Panc1 (cell line): Measurements from ENCODE around the gene OAS2. TPM values are rescaled to one million over a fixed set of nuclear protein-coding genes. Genes with fewer than 3 reads are reported as not detected.

Experiments
- ATAC-seq: fragments of 200-7000 bp; cut with Tn5 transposase; 2 replicates; pipeline ENCODE4 v1.9.1; 2020; ENCODE audit warnings: mild to moderate bottlenecking, moderate library complexity
- BruUV-seq: library from RNA; stranded (reverse); fragments of 400-500 nt; replicated peaks from 2 replicates; lab custom pipeline; 2021; lab: Mats Ljungman, UMichigan
- CTCF ChIA-PET: fragments of 300-600 bp; sonication (Branson Sonifier 250); formaldehyde crosslinking; loops from one replicate; lab custom pipeline; 2022; ENCODE audit warnings: antibody characterized with exemption; lab: Charles Lee
- POLR2A ChIA-PET: fragments of 300-600 bp; sonication (Branson Sonifier 250); formaldehyde crosslinking; loops from one replicate; lab custom pipeline; 2022; ENCODE audit warnings: antibody characterized with exemption; lab: Charles Lee
- DNase-seq: peaks from one replicate; pipeline ENCODE4 v3.0.0-alpha.2; 2010; ENCODE audit warnings: low read depth, low spot score
- H3K27ac ChIP-seq: 2 replicates; pipeline ENCODE4 v1.5.1; 2011; ENCODE audit warnings: mild to moderate bottlenecking, low read length, inconsistent platforms
- H3K27me3 ChIP-seq: fragments of 200-500 bp; sonication (Bioruptor generic); 2 replicates; pipeline ENCODE4 v1.6.0; 2014; ENCODE audit warnings: low read length, inconsistent platforms; ENCODE audit not compliant: control insufficient read depth, insufficient read depth
- H3K36me3 ChIP-seq: fragments of 200-500 bp; sonication (Bioruptor generic); 2 replicates; pipeline ENCODE4 v1.5.1; 2014; ENCODE audit warnings: inconsistent platforms, mild to moderate bottlenecking, low read length, moderate library complexity; ENCODE audit not compliant: control insufficient read depth, insufficient read depth
- H3K4me1 ChIP-seq: 2 replicates; pipeline ENCODE4 v1.5.1; 2011; ENCODE audit warnings: inconsistent platforms, mild to moderate bottlenecking, low read length, moderate library complexity; ENCODE audit not compliant: control insufficient read depth, insufficient read depth
- H3K4me3 ChIP-seq, 2 experiments: 2 replicates each; pipeline ENCODE4 v1.5.1; 2011 to 2012; ENCODE audit warnings: low read depth in 2 of 2, low read length in 2 of 2, mild to moderate bottlenecking in 2 of 2, inconsistent platforms in 1 of 2, moderate library complexity in 1 of 2
- H3K9me3 ChIP-seq: fragments of 200-500 bp; sonication (Bioruptor generic); 2 replicates; pipeline ENCODE4 v1.5.1; 2014; ENCODE audit warnings: low read depth, mild to moderate bottlenecking, inconsistent platforms, low read length, moderate library complexity; ENCODE audit not compliant: control insufficient read depth, insufficient read depth
- POLR2AphosphoS5 ChIP-seq: IDR thresholded peaks from 2 replicates; pipeline ENCODE4 v1.6.1; 2012; ENCODE audit warnings: mild to moderate bottlenecking, low read depth, low read length, moderate library complexity
- SIN3A ChIP-seq: IDR thresholded peaks from 2 replicates; pipeline ENCODE4 v1.6.1; 2012; ENCODE audit warnings: low read depth, mild to moderate bottlenecking, low read length, moderate library complexity, borderline replicate concordance; ENCODE audit not compliant: insufficient read depth
- TCF7L2 ChIP-seq: IDR thresholded peaks from 2 replicates; pipeline ENCODE4 v1.6.1; 2011; ENCODE audit warnings: mild to moderate bottlenecking, low read depth, low read length, inconsistent platforms
- in situ Hi-C: cut with HindIII; loops from 2 replicates; pipeline ENCODE4 v1.10.0; 2016; ENCODE audit warnings: low sequenced_read_pairs, low pct_unique_long_range_greater_than_20kb
- intact Hi-C: fragments of 100-400 bp; cut with micrococcal nuclease; formaldehyde crosslinking; loops from one replicate; pipeline ENCODE4 v1.10.0; 2022; ENCODE audit not compliant: unreplicated experiment
- total RNA-seq: library from RNA; stranded (reverse); gene quantifications from one replicate; pipeline ENCODE4 v1.2.1, GENCODE V29; 2021; ENCODE audit not compliant: unreplicated experiment
- TF ChIP-seq, protein P1 (sequence below): fragments of 450-650 bp; IDR thresholded peaks from 2 replicates; pipeline ENCODE4 v1.5.1; 2017; ENCODE audit warnings: mild to moderate bottlenecking
- TF ChIP-seq, protein P2 (sequence below), 2 experiments: IDR thresholded peaks; 2 replicates each; pipeline ENCODE4 v1.6.1; 2011 to 2012; ENCODE audit warnings: low read depth in 2 of 2, control low read depth in 1 of 2, low read length in 1 of 2, mild to moderate bottlenecking in 1 of 2, moderate library complexity in 1 of 2; ENCODE audit not compliant: insufficient read depth in 1 of 2

Gene OAS2
- total RNA-seq, 1 experiment from 2014 or later = 2.7 TPM

DNA sequence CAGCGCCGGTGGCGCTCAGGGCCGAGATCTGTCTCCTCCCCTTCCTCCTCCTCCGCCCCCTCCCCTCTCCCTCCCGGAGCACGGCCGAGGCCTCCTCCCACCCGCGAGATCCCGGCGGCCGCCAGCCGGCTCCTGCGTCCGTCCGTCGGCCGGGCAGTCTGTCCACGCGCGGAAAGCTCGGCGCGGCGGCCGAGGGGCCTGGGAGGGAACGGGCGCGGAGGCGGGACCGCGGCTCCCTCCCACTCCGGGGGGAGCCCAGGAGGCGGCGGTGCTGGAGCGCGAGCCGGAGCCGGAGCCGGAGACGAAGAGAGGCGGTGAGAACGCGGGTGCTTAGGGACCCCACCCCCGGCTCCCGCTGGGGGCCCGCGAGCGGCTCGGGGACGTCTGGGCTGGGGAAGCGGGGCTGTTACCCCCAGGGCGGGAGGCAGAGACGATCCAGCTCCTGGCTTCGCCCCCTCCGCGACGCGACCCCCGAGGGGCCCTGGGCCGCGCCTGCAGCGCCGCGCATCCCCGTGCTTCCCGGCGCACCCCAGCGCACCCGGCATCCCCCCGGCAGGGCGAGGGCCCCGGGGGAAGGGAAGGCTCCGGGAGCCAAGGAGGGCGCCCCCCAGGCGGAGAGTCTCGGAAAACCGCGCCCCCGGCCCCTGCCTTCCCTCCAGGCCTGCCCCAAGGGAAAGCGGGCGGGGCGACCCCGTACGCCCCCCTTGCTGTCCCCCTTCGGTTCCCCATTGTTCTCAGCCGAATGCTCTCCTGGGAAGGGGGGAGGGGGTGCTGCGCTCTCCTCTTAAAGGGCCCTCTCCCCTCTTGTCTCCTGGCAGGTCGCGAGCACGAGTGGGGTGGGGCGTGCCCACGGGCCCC, 78.5 kb downstream of the OAS2 start, which contains the start of gene DTX1:
DTX1 (plus strand) TSS at position 100 of the 858 bp plus-strand sequence. CDS start 1,463 bp downstream, outside the sequence.
- H3K27ac ChIP-seq = no peak within 1 kb of the TSS
- no TSS peak for BruUV-seq
- ChIA-PET POLR2A (no interaction called here), CTCF (no interaction called here)
- H3K4me3 ChIP-seq = peak within 1 kb of the TSS; percentile 31 to 32
- H3K4me1 ChIP-seq = no peaks in the 10 kb centered on the region
- in situ Hi-C loops (loop anchor here (25.0 kb wide), 1 partner anchor 105 kb away; no protein-coding TSS in a partner anchor), intact Hi-C loops (no loop called here)
- no peak for DNase-seq
- peak; percentile 20; the same call in 1 of the 2 replicates for ATAC-seq
- TF ChIP-seq SIN3A (no peak), POLR2AphosphoS5 (no peak), TCF7L2 (no peak)
- TF ChIP-seq, protein P1, sequence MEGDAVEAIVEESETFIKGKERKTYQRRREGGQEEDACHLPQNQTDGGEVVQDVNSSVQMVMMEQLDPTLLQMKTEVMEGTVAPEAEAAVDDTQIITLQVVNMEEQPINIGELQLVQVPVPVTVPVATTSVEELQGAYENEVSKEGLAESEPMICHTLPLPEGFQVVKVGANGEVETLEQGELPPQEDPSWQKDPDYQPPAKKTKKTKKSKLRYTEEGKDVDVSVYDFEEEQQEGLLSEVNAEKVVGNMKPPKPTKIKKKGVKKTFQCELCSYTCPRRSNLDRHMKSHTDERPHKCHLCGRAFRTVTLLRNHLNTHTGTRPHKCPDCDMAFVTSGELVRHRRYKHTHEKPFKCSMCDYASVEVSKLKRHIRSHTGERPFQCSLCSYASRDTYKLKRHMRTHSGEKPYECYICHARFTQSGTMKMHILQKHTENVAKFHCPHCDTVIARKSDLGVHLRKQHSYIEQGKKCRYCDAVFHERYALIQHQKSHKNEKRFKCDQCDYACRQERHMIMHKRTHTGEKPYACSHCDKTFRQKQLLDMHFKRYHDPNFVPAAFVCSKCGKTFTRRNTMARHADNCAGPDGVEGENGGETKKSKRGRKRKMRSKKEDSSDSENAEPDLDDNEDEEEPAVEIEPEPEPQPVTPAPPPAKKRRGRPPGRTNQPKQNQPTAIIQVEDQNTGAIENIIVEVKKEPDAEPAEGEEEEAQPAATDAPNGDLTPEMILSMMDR = no peak
- TF ChIP-seq, protein P2, sequence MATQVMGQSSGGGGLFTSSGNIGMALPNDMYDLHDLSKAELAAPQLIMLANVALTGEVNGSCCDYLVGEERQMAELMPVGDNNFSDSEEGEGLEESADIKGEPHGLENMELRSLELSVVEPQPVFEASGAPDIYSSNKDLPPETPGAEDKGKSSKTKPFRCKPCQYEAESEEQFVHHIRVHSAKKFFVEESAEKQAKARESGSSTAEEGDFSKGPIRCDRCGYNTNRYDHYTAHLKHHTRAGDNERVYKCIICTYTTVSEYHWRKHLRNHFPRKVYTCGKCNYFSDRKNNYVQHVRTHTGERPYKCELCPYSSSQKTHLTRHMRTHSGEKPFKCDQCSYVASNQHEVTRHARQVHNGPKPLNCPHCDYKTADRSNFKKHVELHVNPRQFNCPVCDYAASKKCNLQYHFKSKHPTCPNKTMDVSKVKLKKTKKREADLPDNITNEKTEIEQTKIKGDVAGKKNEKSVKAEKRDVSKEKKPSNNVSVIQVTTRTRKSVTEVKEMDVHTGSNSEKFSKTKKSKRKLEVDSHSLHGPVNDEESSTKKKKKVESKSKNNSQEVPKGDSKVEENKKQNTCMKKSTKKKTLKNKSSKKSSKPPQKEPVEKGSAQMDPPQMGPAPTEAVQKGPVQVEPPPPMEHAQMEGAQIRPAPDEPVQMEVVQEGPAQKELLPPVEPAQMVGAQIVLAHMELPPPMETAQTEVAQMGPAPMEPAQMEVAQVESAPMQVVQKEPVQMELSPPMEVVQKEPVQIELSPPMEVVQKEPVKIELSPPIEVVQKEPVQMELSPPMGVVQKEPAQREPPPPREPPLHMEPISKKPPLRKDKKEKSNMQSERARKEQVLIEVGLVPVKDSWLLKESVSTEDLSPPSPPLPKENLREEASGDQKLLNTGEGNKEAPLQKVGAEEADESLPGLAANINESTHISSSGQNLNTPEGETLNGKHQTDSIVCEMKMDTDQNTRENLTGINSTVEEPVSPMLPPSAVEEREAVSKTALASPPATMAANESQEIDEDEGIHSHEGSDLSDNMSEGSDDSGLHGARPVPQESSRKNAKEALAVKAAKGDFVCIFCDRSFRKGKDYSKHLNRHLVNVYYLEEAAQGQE (IDR thresholded peaks at IDR 0.05; ENCODE audit: insufficient read depth in 1 of 2, low read depth in 2 of 2, low read length in 1 of 2) = no peak
- H3K27me3 ChIP-seq = peaks cover 14% of the 10 kb centered on the region
- no peaks in the 10 kb centered on the region for H3K9me3 ChIP-seq
- no peaks in the 10 kb centered on the region for H3K36me3 ChIP-seq

DNA sequence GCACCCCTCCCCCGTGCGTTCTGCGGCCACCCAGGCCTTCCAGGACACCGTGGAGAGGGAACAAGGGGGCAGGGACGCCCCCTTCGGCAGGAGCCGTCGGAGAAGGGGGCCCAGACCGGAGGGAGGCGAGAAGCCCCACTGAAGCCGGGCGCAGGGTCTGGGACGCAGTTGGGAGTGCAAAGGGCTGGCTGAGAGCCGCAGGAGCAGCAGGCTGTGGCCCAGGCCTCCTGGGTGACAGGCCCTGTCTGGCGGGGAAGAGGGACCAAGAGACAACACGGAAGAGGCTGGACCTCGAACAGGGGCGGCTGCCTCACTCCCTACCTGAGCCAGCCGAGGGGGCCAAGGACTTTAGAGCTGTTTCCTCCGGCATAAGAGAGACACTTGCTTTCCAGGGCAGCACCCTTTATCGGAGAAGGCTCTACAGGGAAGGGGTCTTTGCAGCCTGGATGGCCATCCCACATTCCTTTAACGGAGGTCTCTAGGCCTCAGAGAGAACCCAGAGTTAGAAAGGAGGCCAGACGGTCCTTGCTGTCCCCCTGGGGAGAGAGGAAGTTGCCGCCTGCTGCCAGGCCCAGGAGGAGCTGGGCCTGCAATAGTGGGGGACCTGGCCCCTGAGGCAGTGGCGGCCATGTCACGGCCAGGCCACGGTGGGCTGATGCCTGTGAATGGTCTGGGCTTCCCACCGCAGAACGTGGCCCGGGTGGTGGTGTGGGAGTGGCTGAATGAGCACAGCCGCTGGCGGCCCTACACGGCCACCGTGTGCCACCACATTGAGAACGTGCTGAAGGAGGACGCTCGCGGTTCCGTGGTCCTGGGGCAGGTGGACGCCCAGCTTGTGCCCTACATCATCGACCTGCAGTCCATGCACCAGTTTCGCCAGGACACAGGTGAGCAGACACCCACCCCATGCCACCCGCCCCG, 79.5 kb downstream of the OAS2 start:
- no TSS peak for BruUV-seq
- H3K36me3 ChIP-seq = no peaks in the 10 kb centered on the region
- in situ Hi-C loops (loop anchor here (25.0 kb wide), 1 partner anchor 104 kb away; no protein-coding TSS in a partner anchor), intact Hi-C loops (no loop called here)
- no peaks in the 10 kb centered on the region for H3K9me3 ChIP-seq
- ATAC-seq (no peak), DNase-seq (no peak)
- CTCF ChIA-PET = no interaction called here
- no peaks in the 10 kb centered on the region for H3K4me1 ChIP-seq
- H3K27me3 ChIP-seq = peaks cover 14% of the 10 kb centered on the region; the same call in 1 of the 2 replicates
- no peak for TF ChIP-seq SIN3A
- H3K27ac ChIP-seq = no peak overlapping the region
- POLR2A ChIA-PET = no interaction called here
- no peak overlapping the region for H3K4me3 ChIP-seq
